Activated T-cell treated with anti-CD3 and anti-CD28 coated beads, Interleukin-2, amount 50 U/mL, for 24 hours (primary cell): ENCODE data around the gene RUNX3.

Source experiments
- DNase-seq: peaks from one replicate; pipeline ENCODE4 v3.0.0-alpha.2; 2020
- H3K27ac Mint-ChIP-seq: 2 replicates; pipeline ENCODE4 v1.8.0; 2020; ENCODE audit warnings: mild to moderate bottlenecking, mixed read lengths
- H3K27me3 Mint-ChIP-seq: 2 replicates; pipeline ENCODE4 v1.8.0; 2020; ENCODE audit warnings: mixed read lengths
- H3K36me3 Mint-ChIP-seq: 2 replicates; pipeline ENCODE4 v1.8.0; 2020; ENCODE audit warnings: low read depth, mixed read lengths
- H3K4me1 Mint-ChIP-seq: 2 replicates; pipeline ENCODE4 v1.8.0; 2020; ENCODE audit warnings: low read depth, mixed read lengths
- H3K4me3 Mint-ChIP-seq: 2 replicates; pipeline ENCODE4 v1.8.0; 2020; ENCODE audit warnings: mild to moderate bottlenecking, moderate library complexity, mixed read lengths
- H3K9me3 Mint-ChIP-seq: 2 replicates; pipeline ENCODE4 v1.8.0; 2020; ENCODE audit warnings: mixed read lengths

Gene RUNX3

GRCh38 chr1:24966724-24967346 is 36.8 kb upstream of the RUNX3 start:
- peaks cover 84% of the 10 kb centered on the region for H3K4me1 Mint-ChIP-seq
- H3K27me3 Mint-ChIP-seq = no peaks in the 10 kb centered on the region
- peak overlapping the region; percentile 45 for H3K4me3 Mint-ChIP-seq
- H3K9me3 Mint-ChIP-seq = no peaks in the 10 kb centered on the region
- H3K36me3 Mint-ChIP-seq = peaks cover 31% of the 10 kb centered on the region
- DNase-seq = peak; percentile 82
- H3K27ac Mint-ChIP-seq = peak overlapping the region; percentile 97

- Mint-ChIP-seq H3K9me3 (no peaks in the 10 kb centered on the region), H3K27me3 (no peaks in the 10 kb centered on the region), H3K4me1 (peaks cover 84% of the 10 kb centered on the region), H3K27ac (peak overlapping the region; percentile 97), H3K36me3 (peaks cover 37% of the 10 kb centered on the region), H3K4me3 (peak overlapping the region; percentile 97)
- peak; percentile 64 for DNase-seq
Measured at GRCh38 chr1:24966121-24966723, 36.1 kb upstream of the RUNX3 start.

GRCh38 chr1:24965571-24965930 is 35.5 kb upstream of the RUNX3 start:
- Mint-ChIP-seq H3K27ac (peak overlapping the region; percentile 97), H3K36me3 (peaks cover 43% of the 10 kb centered on the region), H3K4me1 (peaks cover 84% of the 10 kb centered on the region), H3K4me3 (peak overlapping the region; percentile 97), H3K9me3 (no peaks in the 10 kb centered on the region), H3K27me3 (no peaks in the 10 kb centered on the region)
- DNase-seq = no peak

- H3K4me3 Mint-ChIP-seq = peak overlapping the region; percentile 97
- H3K27me3 Mint-ChIP-seq = no peaks in the 10 kb centered on the region
- peaks cover 84% of the 10 kb centered on the region for H3K4me1 Mint-ChIP-seq
- H3K27ac Mint-ChIP-seq = peak overlapping the region; percentile 97
- no peaks in the 10 kb centered on the region for H3K9me3 Mint-ChIP-seq
- peak; percentile 90 for DNase-seq
- H3K36me3 Mint-ChIP-seq = peaks cover 49% of the 10 kb centered on the region
Measured at GRCh38 chr1:24964811-24965570, 34.9 kb upstream of the RUNX3 start.

- H3K27me3 Mint-ChIP-seq = no peaks in the 10 kb centered on the region
- DNase-seq = no peak
- H3K4me1 Mint-ChIP-seq = peaks cover 83% of the 10 kb centered on the region
- peak overlapping the region; percentile 97 for H3K27ac Mint-ChIP-seq
- H3K4me3 Mint-ChIP-seq = peak overlapping the region; percentile 97
- H3K36me3 Mint-ChIP-seq = peaks cover 58% of the 10 kb centered on the region
- no peaks in the 10 kb centered on the region for H3K9me3 Mint-ChIP-seq
Measured at GRCh38 chr1:24963943-24964693, 34.0 kb upstream of the RUNX3 start.

GRCh38 chr1:24963099-24963872 is 33.2 kb upstream of the RUNX3 start:
- peak; percentile 59 for DNase-seq
- no peaks in the 10 kb centered on the region for H3K9me3 Mint-ChIP-seq
- no peaks in the 10 kb centered on the region for H3K27me3 Mint-ChIP-seq
- H3K36me3 Mint-ChIP-seq = peaks cover 66% of the 10 kb centered on the region
- H3K4me1 Mint-ChIP-seq = peaks cover 83% of the 10 kb centered on the region
- peak overlapping the region; percentile 97 for H3K4me3 Mint-ChIP-seq
- H3K27ac Mint-ChIP-seq = peak overlapping the region; percentile 97

GRCh38 chr1:24961961-24962861 is 32.1 kb upstream of the RUNX3 start:
- H3K27ac Mint-ChIP-seq = peak overlapping the region; percentile 97
- H3K27me3 Mint-ChIP-seq = no peaks in the 10 kb centered on the region
- no peaks in the 10 kb centered on the region for H3K9me3 Mint-ChIP-seq
- peaks cover 77% of the 10 kb centered on the region for H3K36me3 Mint-ChIP-seq
- peak overlapping the region; percentile 97 for H3K4me3 Mint-ChIP-seq
- peaks cover 84% of the 10 kb centered on the region for H3K4me1 Mint-ChIP-seq
- no peak for DNase-seq

- no peaks in the 10 kb centered on the region for H3K9me3 Mint-ChIP-seq
- DNase-seq = no peak
- peaks cover 86% of the 10 kb centered on the region for H3K36me3 Mint-ChIP-seq
- H3K27ac Mint-ChIP-seq = peak overlapping the region; percentile 97
- H3K4me3 Mint-ChIP-seq = peak overlapping the region; percentile 97
- peaks cover 84% of the 10 kb centered on the region for H3K4me1 Mint-ChIP-seq
- H3K27me3 Mint-ChIP-seq = no peaks in the 10 kb centered on the region
Measured at GRCh38 chr1:24961334-24961733, 31.3 kb upstream of the RUNX3 start.

GRCh38 chr1:24960071-24960801 is 30.2 kb upstream of the RUNX3 start:
- Mint-ChIP-seq H3K27ac (peak overlapping the region; percentile 97), H3K36me3 (peaks cover 97% of the 10 kb centered on the region), H3K9me3 (no peaks in the 10 kb centered on the region), H3K4me1 (peaks cover 84% of the 10 kb centered on the region), H3K4me3 (peak overlapping the region; percentile 97), H3K27me3 (no peaks in the 10 kb centered on the region)
- DNase-seq = no peak

GRCh38 chr1:24959623-24959975 is 29.5 kb upstream of the RUNX3 start:
- no peaks in the 10 kb centered on the region for H3K9me3 Mint-ChIP-seq
- H3K4me3 Mint-ChIP-seq = peak overlapping the region; percentile 97
- no peaks in the 10 kb centered on the region for H3K27me3 Mint-ChIP-seq
- peak overlapping the region; percentile 97 for H3K27ac Mint-ChIP-seq
- peaks cover 86% of the 10 kb centered on the region for H3K4me1 Mint-ChIP-seq
- DNase-seq = no peak
- peaks cover 100% of the 10 kb centered on the region for H3K36me3 Mint-ChIP-seq

- DNase-seq = no peak
- Mint-ChIP-seq H3K27me3 (no peaks in the 10 kb centered on the region), H3K4me1 (peaks cover 91% of the 10 kb centered on the region), H3K9me3 (no peaks in the 10 kb centered on the region), H3K27ac (peak overlapping the region; percentile 97), H3K36me3 (peaks cover 100% of the 10 kb centered on the region), H3K4me3 (peak overlapping the region; percentile 97)
Measured at GRCh38 chr1:24958766-24959622, 28.9 kb upstream of the RUNX3 start.
